Measurements from ENCODE around the gene SNRNP25. TPM values are rescaled to one million over a fixed set of nuclear protein-coding genes. Genes with fewer than 3 reads are reported as not detected.

SNRNP25 gene
- total RNA-seq, 1 donor from 2014 or later: 77.5 TPM

- Mint-ChIP-seq H3K4me1 (ENCODE audit: low read depth) (no peaks in the 10 kb centered on the region), H3K4me3 (ENCODE audit: low read depth) (no peak overlapping the region), H3K27me3 (ENCODE audit: low read depth) (no peaks in the 10 kb centered on the region), H3K36me3 (ENCODE audit: low read depth) (peaks cover 16% of the 10 kb centered on the region), H3K9me3 (no peaks in the 10 kb centered on the region), H3K27ac (no peak overlapping the region)
- no peak for DNase-seq (ENCODE audit: low spot score)
- intact Hi-C loops (cut with micrococcal nuclease): loop anchor here (1.0 kb wide), 1 partner anchor 24 kb away; no protein-coding TSS in a partner anchor
Observed at GRCh38 chr16:94918-95265, 41.3 kb downstream of the SNRNP25 start.

GRCh38 chr16:96935-97381 is 43.3 kb downstream of the SNRNP25 start:
- Mint-ChIP-seq H3K4me3 (ENCODE audit: low read depth) (no peak overlapping the region), H3K27me3 (ENCODE audit: low read depth) (no peaks in the 10 kb centered on the region), H3K4me1 (ENCODE audit: low read depth) (no peaks in the 10 kb centered on the region), H3K36me3 (ENCODE audit: low read depth) (peaks cover 13% of the 10 kb centered on the region), H3K9me3 (no peaks in the 10 kb centered on the region), H3K27ac (no peak overlapping the region)
- intact Hi-C loops (cut with micrococcal nuclease): loop anchor here (1.0 kb wide), 1 partner anchor 32 kb away; no protein-coding TSS in a partner anchor
- peak; percentile 88 for DNase-seq (ENCODE audit: low spot score)

GRCh38 chr16:97822-98221 is 44.2 kb downstream of the SNRNP25 start:
- Mint-ChIP-seq H3K36me3 (ENCODE audit: low read depth) (peaks cover 13% of the 10 kb centered on the region), H3K4me3 (ENCODE audit: low read depth) (no peak overlapping the region), H3K27ac (no peak overlapping the region), H3K9me3 (no peaks in the 10 kb centered on the region), H3K27me3 (ENCODE audit: low read depth) (no peaks in the 10 kb centered on the region), H3K4me1 (ENCODE audit: low read depth) (no peaks in the 10 kb centered on the region)
- DNase-seq (ENCODE audit: low spot score): no peak
- intact Hi-C loops (cut with micrococcal nuclease): loop anchor here (1.0 kb wide), 1 partner anchor 33 kb away; no protein-coding TSS in a partner anchor

- peaks cover 10% of the 10 kb centered on the region for H3K36me3 Mint-ChIP-seq (ENCODE audit: low read depth)
- H3K4me3 Mint-ChIP-seq (ENCODE audit: low read depth): no peak overlapping the region
- H3K4me1 Mint-ChIP-seq (ENCODE audit: low read depth): no peaks in the 10 kb centered on the region
- DNase-seq (ENCODE audit: low spot score): no peak
- intact Hi-C loops (cut with micrococcal nuclease): no loop called here
- H3K9me3 Mint-ChIP-seq: no peaks in the 10 kb centered on the region
- H3K27me3 Mint-ChIP-seq (ENCODE audit: low read depth): no peaks in the 10 kb centered on the region
- no peak overlapping the region for H3K27ac Mint-ChIP-seq
Observed at GRCh38 chr16:100989-101388, 47.4 kb downstream of the SNRNP25 start.

- intact Hi-C loops (cut with micrococcal nuclease): no loop called here
- Mint-ChIP-seq H3K4me3 (ENCODE audit: low read depth) (no peak overlapping the region), H3K36me3 (ENCODE audit: low read depth) (peaks cover 12% of the 10 kb centered on the region), H3K9me3 (no peaks in the 10 kb centered on the region), H3K27ac (no peak overlapping the region), H3K4me1 (ENCODE audit: low read depth) (no peaks in the 10 kb centered on the region), H3K27me3 (ENCODE audit: low read depth) (no peaks in the 10 kb centered on the region)
- no peak for DNase-seq (ENCODE audit: low spot score)
Observed at GRCh38 chr16:101586-101985, 48.0 kb downstream of the SNRNP25 start.

- H3K36me3 Mint-ChIP-seq (ENCODE audit: low read depth): peaks cover 16% of the 10 kb centered on the region
- no peak for DNase-seq (ENCODE audit: low spot score)
- intact Hi-C loops (cut with micrococcal nuclease): no loop called here
- H3K9me3 Mint-ChIP-seq: no peaks in the 10 kb centered on the region
- no peak overlapping the region for H3K27ac Mint-ChIP-seq
- H3K4me1 Mint-ChIP-seq (ENCODE audit: low read depth): no peaks in the 10 kb centered on the region
- no peaks in the 10 kb centered on the region for H3K27me3 Mint-ChIP-seq (ENCODE audit: low read depth)
- no peak overlapping the region for H3K4me3 Mint-ChIP-seq (ENCODE audit: low read depth)
Observed at GRCh38 chr16:102060-102855, 48.6 kb downstream of the SNRNP25 start.

GRCh38 chr16:104355-104754 is 50.7 kb downstream of the SNRNP25 start:
- DNase-seq (ENCODE audit: low spot score): no peak
- intact Hi-C loops (cut with micrococcal nuclease): no loop called here
- Mint-ChIP-seq H3K9me3 (no peaks in the 10 kb centered on the region), H3K27ac (no peak overlapping the region), H3K36me3 (ENCODE audit: low read depth) (peaks cover 23% of the 10 kb centered on the region), H3K4me3 (ENCODE audit: low read depth) (no peak overlapping the region), H3K4me1 (ENCODE audit: low read depth) (no peaks in the 10 kb centered on the region), H3K27me3 (ENCODE audit: low read depth) (no peaks in the 10 kb centered on the region)

- DNase-seq (ENCODE audit: low spot score): no peak
- intact Hi-C loops (cut with micrococcal nuclease): no loop called here
- Mint-ChIP-seq H3K27ac (no peak overlapping the region), H3K4me1 (ENCODE audit: low read depth) (no peaks in the 10 kb centered on the region), H3K9me3 (no peaks in the 10 kb centered on the region), H3K36me3 (ENCODE audit: low read depth) (peaks cover 27% of the 10 kb centered on the region), H3K4me3 (ENCODE audit: low read depth) (no peak overlapping the region), H3K27me3 (ENCODE audit: low read depth) (no peaks in the 10 kb centered on the region)
Observed at GRCh38 chr16:104928-105327, 51.3 kb downstream of the SNRNP25 start.

GRCh38 chr16:105521-105920 is 51.9 kb downstream of the SNRNP25 start:
- Mint-ChIP-seq H3K27ac (no peak overlapping the region), H3K4me3 (ENCODE audit: low read depth) (no peak overlapping the region), H3K27me3 (ENCODE audit: low read depth) (no peaks in the 10 kb centered on the region), H3K4me1 (ENCODE audit: low read depth) (no peaks in the 10 kb centered on the region), H3K9me3 (no peaks in the 10 kb centered on the region), H3K36me3 (ENCODE audit: low read depth) (peaks cover 25% of the 10 kb centered on the region)
- DNase-seq (ENCODE audit: low spot score): no peak
- intact Hi-C loops (cut with micrococcal nuclease): no loop called here

- no peaks in the 10 kb centered on the region for H3K9me3 Mint-ChIP-seq
- peak; percentile 45 for DNase-seq (ENCODE audit: low spot score)
- no peak overlapping the region for H3K27ac Mint-ChIP-seq
- no peak overlapping the region for H3K4me3 Mint-ChIP-seq (ENCODE audit: low read depth)
- no peaks in the 10 kb centered on the region for H3K27me3 Mint-ChIP-seq (ENCODE audit: low read depth)
- intact Hi-C loops (cut with micrococcal nuclease): no loop called here
- H3K36me3 Mint-ChIP-seq (ENCODE audit: low read depth): peaks cover 28% of the 10 kb centered on the region
- no peaks in the 10 kb centered on the region for H3K4me1 Mint-ChIP-seq (ENCODE audit: low read depth)
Observed at GRCh38 chr16:106623-107324, 53.1 kb downstream of the SNRNP25 start.

Other genes with a start within 250 kb of the SNRNP25 start
- gene POLR3K, start 220 bp upstream of the SNRNP25 start, total RNA-seq: 64.8 and 67.3 TPM in 2 replicates
- 1.2 and 1.6 TPM in 2 replicates for gene RHBDF1, start 18.8 kb downstream of the SNRNP25 start, total RNA-seq
- gene MPG, start 24.4 kb downstream of the SNRNP25 start, total RNA-seq: 77.7 and 78.6 TPM in 2 replicates
- 53.0 and 57.1 TPM in 2 replicates for gene NPRL3, start 84.8 kb downstream of the SNRNP25 start, total RNA-seq
- not detected in 2 replicates for gene HBZ, start 98.8 kb downstream of the SNRNP25 start, total RNA-seq
- not detected in 2 replicates for gene HBM, start 112.2 kb downstream of the SNRNP25 start, total RNA-seq
- gene HBA2, start 119.0 kb downstream of the SNRNP25 start, total RNA-seq: 0.32 TPM in 1 of 2 replicates, not detected in the other
- 0.55 TPM in 1 of 2 replicates, not detected in the other for gene HBA1, start 122.9 kb downstream of the SNRNP25 start, total RNA-seq
- gene HBQ1, start 126.6 kb downstream of the SNRNP25 start, total RNA-seq: 0.39 and 0.62 TPM in 2 replicates
- gene LUC7L, start 175.6 kb downstream of the SNRNP25 start, total RNA-seq: 91.0 and 93.5 TPM in 2 replicates
- gene FAM234A, start 181.0 kb downstream of the SNRNP25 start, total RNA-seq: 30.3 TPM in 2 replicates
- gene RGS11, start 222.1 kb downstream of the SNRNP25 start, total RNA-seq: 0.30 and 0.46 TPM in 2 replicates
- gene ARHGDIG, start 226.8 kb downstream of the SNRNP25 start, total RNA-seq: 0.82 TPM in 1 of 2 replicates, not detected in the other
- not detected in 2 replicates for gene PDIA2, start 229.3 kb downstream of the SNRNP25 start, total RNA-seq

Measured in activated T-helper 2 cell treated with anti-CD3 and anti-CD28 coated beads, Interferon-gamma antibody, Interleukin-2, Interleukin-4, amounts not matched to agents 10 μg/mL and 5 μg/mL and 100 μg/mL, durations not matched to agents 14 hours and 24 hours and 36 hours (primary cell).